Esophagus (tissue), 2 donors: ENCODE results near the gene GSC2. TPM values are rescaled to one million over a fixed set of nuclear protein-coding genes. Genes with fewer than 3 reads are reported as not detected.

Experiments
- H3K27ac ChIP-seq, 2 donors: one replicate each; pipeline ENCODE4 v1.5.1; 2013; ENCODE audit warnings: low read depth in 2 of 2, mild to moderate bottlenecking in 2 of 2, inconsistent platforms in 1 of 2, low read length in 1 of 2, moderate library complexity in 1 of 2
- H3K27me3 ChIP-seq, 2 donors: one replicate each; pipeline ENCODE4 v1.6.1; 2013; ENCODE audit warnings: low read length in 2 of 2, control low read depth in 1 of 2, mild to moderate bottlenecking in 1 of 2; ENCODE audit not compliant: insufficient read depth in 2 of 2, control insufficient read depth in 1 of 2
- H3K36me3 ChIP-seq, 2 donors: one replicate each; pipeline ENCODE4 v1.6.1; 2013; ENCODE audit warnings: low read length in 1 of 2; ENCODE audit not compliant: control insufficient read depth in 2 of 2, insufficient read depth in 2 of 2
- H3K4me1 ChIP-seq, 2 donors: one replicate each; pipeline ENCODE4 v1.6.1; 2013; ENCODE audit warnings: low read length in 1 of 2; ENCODE audit not compliant: control insufficient read depth in 2 of 2, insufficient read depth in 2 of 2
- H3K4me3 ChIP-seq, 2 donors: one replicate each; pipeline ENCODE4 v1.5.1; 2013; ENCODE audit warnings: low read length in 2 of 2, mild to moderate bottlenecking in 2 of 2, low read depth in 1 of 2, moderate library complexity in 1 of 2
- H3K9me3 ChIP-seq, 2 donors: one replicate each; pipeline ENCODE4 v1.6.1; 2013; ENCODE audit warnings: mild to moderate bottlenecking in 2 of 2, low read depth in 1 of 2, low read length in 1 of 2, moderate library complexity in 1 of 2; ENCODE audit not compliant: control insufficient read depth in 2 of 2, insufficient read depth in 1 of 2
- WGBS, 2 donors: extraction: QIAGEN DNeasy Blood & Tissue Kit; methylation state at CpG; one replicate each; pipeline ENCODE4 v1.1.7; 2013; 5-methylcytosine and 5-hydroxymethylcytosine counted together
- polyA plus RNA-seq, 2 donors: library from polyadenylated mRNA; stranded (reverse); fragments of 200-250 nt; gene quantifications; one replicate each; pipeline ENCODE4 v1.2.3, GENCODE V29; 2013
- donor health status: healthy with polysubstance abuse.
- donor health status: Bipolar disorder and iron deficiency.

GSC2 gene
- polyA plus RNA-seq, 2 donors: not detected

GRCh38 chr22:19178065-19178656 lies 28.1 kb upstream of the GSC2 start:
- WGBS, 2 donors: 0 to 1% methylated on average over 39 to 80 of the region's 80 CpGs
- Histone ChIP-seq H3K9me3 (no peaks in the 10 kb centered on the region), H3K36me3 (peaks cover 0 to 7% of the 10 kb centered on the region in 2 donors), H3K27me3 (no peaks in the 10 kb centered on the region), H3K4me1 (peaks cover 0 to 30% of the 10 kb centered on the region in 2 donors), H3K4me3 (peak overlapping the region; percentile 67 to 86), H3K27ac (peak overlapping the region; percentile 91 to 94)

GRCh38 chr22:19177164-19178064 lies 27.3 kb upstream of the GSC2 start:
- H3K4me1 ChIP-seq: peaks cover 0 to 37% of the 10 kb centered on the region in 2 donors

GRCh38 chr22:19176732-19177131 lies 26.6 kb upstream of the GSC2 start:
- no peak overlapping the region for H3K27ac ChIP-seq
- peaks cover 0 to 7% of the 10 kb centered on the region in 2 donors for H3K36me3 ChIP-seq
- WGBS, 2 donors: 76 to 77% methylated on average over 12 of the region's 12 CpGs
- no peaks in the 10 kb centered on the region for H3K9me3 ChIP-seq
- H3K27me3 ChIP-seq: no peaks in the 10 kb centered on the region
- peaks cover 0 to 41% of the 10 kb centered on the region in 2 donors for H3K4me1 ChIP-seq
- no peak overlapping the region for H3K4me3 ChIP-seq

More at GRCh38 chr22:19177164-19178064, 27.3 kb upstream of the GSC2 start:
- Histone ChIP-seq H3K27ac (peak overlapping the region; percentile 91 to 94), H3K9me3 (no peaks in the 10 kb centered on the region), H3K4me3 (peak overlapping the region; percentile 67 to 86), H3K36me3 (peaks cover 0 to 7% of the 10 kb centered on the region in 2 donors), H3K27me3 (no peaks in the 10 kb centered on the region)
- WGBS, 2 donors: 20 to 22% methylated on average over 55 of the region's 55 CpGs

GRCh38 chr22:19176175-19176643 lies 26.1 kb upstream of the GSC2 start:
- Histone ChIP-seq H3K4me1 (peaks cover 0 to 41% of the 10 kb centered on the region in 2 donors), H3K36me3 (peaks cover 0 to 7% of the 10 kb centered on the region in 2 donors), H3K27ac (no peak overlapping the region), H3K27me3 (no peaks in the 10 kb centered on the region), H3K9me3 (no peaks in the 10 kb centered on the region), H3K4me3 (no peak overlapping the region)
- WGBS, 2 donors: 63 to 70% methylated on average over 12 of the region's 12 CpGs

- Histone ChIP-seq H3K4me1 (peaks cover 0 to 47% of the 10 kb centered on the region in 2 donors), H3K27ac (no peak overlapping the region)
Observed at GRCh38 chr22:19175602-19176174, 25.6 kb upstream of the GSC2 start.

GRCh38 chr22:19175026-19175601 lies 25.0 kb upstream of the GSC2 start:
- Histone ChIP-seq H3K9me3 (no peaks in the 10 kb centered on the region), H3K27ac (no peak overlapping the region), H3K4me1 (peaks cover 0 to 50% of the 10 kb centered on the region in 2 donors)

More at GRCh38 chr22:19175602-19176174, 25.6 kb upstream of the GSC2 start:
- Histone ChIP-seq H3K4me3 (no peak overlapping the region), H3K27me3 (no peaks in the 10 kb centered on the region), H3K36me3 (peaks cover 0 to 7% of the 10 kb centered on the region in 2 donors), H3K9me3 (no peaks in the 10 kb centered on the region)
- WGBS, 2 donors: 71 to 77% methylated on average over 21 of the region's 21 CpGs

GRCh38 chr22:19174106-19175025 lies 24.3 kb upstream of the GSC2 start:
- H3K27me3 ChIP-seq: peaks cover 0 to 4% of the 10 kb centered on the region in 2 donors
- WGBS, 2 donors: 42 to 43% methylated on average over 14 of the region's 14 CpGs
- peaks cover 0 to 7% of the 10 kb centered on the region in 2 donors for H3K36me3 ChIP-seq
- H3K27ac ChIP-seq: no peak overlapping the region
- H3K9me3 ChIP-seq: no peaks in the 10 kb centered on the region
- peaks cover 0 to 56% of the 10 kb centered on the region in 2 donors for H3K4me1 ChIP-seq
- no peak overlapping the region for H3K4me3 ChIP-seq

More at GRCh38 chr22:19175026-19175601, 25.0 kb upstream of the GSC2 start:
- peaks cover 0 to 7% of the 10 kb centered on the region in 2 donors for H3K36me3 ChIP-seq
- 59 to 62% methylated on average over 7 of the region's 7 CpGs for WGBS, 2 donors
- no peak overlapping the region for H3K4me3 ChIP-seq
- H3K27me3 ChIP-seq: no peaks in the 10 kb centered on the region

- H3K4me3 ChIP-seq: no peak overlapping the region
- peaks cover 0 to 53% of the 10 kb centered on the region in 2 donors for H3K4me1 ChIP-seq
- WGBS, 2 donors: 58 to 65% methylated on average over 19 of the region's 19 CpGs
- peaks cover 0 to 7% of the 10 kb centered on the region in 2 donors for H3K27me3 ChIP-seq
- H3K27ac ChIP-seq: no peak overlapping the region
- H3K9me3 ChIP-seq: no peaks in the 10 kb centered on the region
- peaks cover 0 to 7% of the 10 kb centered on the region in 2 donors for H3K36me3 ChIP-seq
Observed at GRCh38 chr22:19173047-19174035, 23.2 kb upstream of the GSC2 start.
